HUES64 (cell line): ENCODE measurements around the gene KIZ.

Source experiments
- H3K27ac ChIP-seq: 2 replicates; pipeline ENCODE4 v1.7.0; 2013; ENCODE audit warnings: low read depth, low read length, inconsistent platforms
- H3K27me3 ChIP-seq: 2 replicates; pipeline ENCODE4 v1.6.1; 2013; ENCODE audit warnings: mild to moderate bottlenecking, low read length; ENCODE audit not compliant: insufficient read depth
- H3K36me3 ChIP-seq: 2 replicates; pipeline ENCODE4 v1.6.1; 2013; ENCODE audit warnings: mild to moderate bottlenecking, low read length; ENCODE audit not compliant: insufficient read depth
- H3K4me1 ChIP-seq: 2 replicates; pipeline ENCODE4 v1.6.1; 2013; ENCODE audit warnings: mild to moderate bottlenecking, low read length, moderate library complexity; ENCODE audit not compliant: insufficient read depth
- H3K4me3 ChIP-seq: 2 replicates; pipeline ENCODE4 v1.5.1; 2013; ENCODE audit warnings: mild to moderate bottlenecking, low read length, moderate library complexity
- H3K9ac ChIP-seq: 2 replicates; pipeline ENCODE4 v1.6.1; 2013; ENCODE audit warnings: mild to moderate bottlenecking, low read depth, low read length
- H3K9me3 ChIP-seq: 2 replicates; pipeline ENCODE4 v1.6.1; 2013; ENCODE audit warnings: low read depth, low read length; ENCODE audit not compliant: insufficient read depth
- WGBS: fragments of 150-250, 120-280 bp; methylation state at CpG from one replicate; pipeline ENCODE4 v1.1.7; 2013; ENCODE audit warnings: missing lambda C conversion rate; 5-methylcytosine and 5-hydroxymethylcytosine counted together

The KIZ gene

DNA sequence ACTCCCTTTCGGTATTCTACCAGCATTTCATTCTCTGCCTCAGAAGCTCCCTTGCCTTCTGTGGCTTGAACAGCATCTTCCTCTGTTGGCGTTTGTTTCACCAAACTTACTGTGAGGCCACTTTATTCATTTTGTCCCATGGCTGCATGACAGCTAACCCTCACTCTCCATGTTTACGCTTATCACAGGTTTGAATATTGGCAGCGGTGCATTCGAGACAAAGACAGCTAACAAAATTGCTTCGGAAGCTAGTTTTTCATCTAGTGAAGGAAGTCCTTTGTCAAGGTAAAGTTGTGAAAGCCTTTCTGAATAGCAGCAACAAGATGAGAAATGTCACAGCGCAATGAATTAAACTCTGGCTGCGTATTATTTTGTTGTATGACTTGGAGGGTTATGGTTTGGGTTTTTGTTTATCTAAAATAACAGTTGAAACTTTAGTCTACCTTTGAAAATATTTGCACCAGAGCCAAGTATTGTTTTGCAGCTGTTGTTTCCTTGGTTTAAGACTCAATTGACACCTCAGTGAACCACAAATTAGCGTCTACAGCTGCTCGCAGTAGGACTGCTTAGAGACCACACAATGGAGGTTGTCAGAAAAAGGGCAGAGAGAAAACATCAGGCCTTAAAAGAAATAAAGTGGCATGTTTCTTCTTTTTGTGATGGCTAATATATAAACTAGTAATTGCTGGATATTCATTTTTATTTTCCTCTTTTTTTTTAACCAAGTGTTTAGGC, 106.8 kb downstream of the KIZ start:
- WGBS = 73% methylated on average over 10 of the region's 10 CpGs
- Histone ChIP-seq H3K27ac (peak overlapping the region; percentile 9; the same call in 1 of the 2 replicates), H3K36me3 (peaks cover 16% of the 10 kb centered on the region), H3K9me3 (no peaks in the 10 kb centered on the region), H3K9ac (no peak overlapping the region), H3K4me1 (peaks cover 39% of the 10 kb centered on the region), H3K4me3 (no peak overlapping the region), H3K27me3 (no peaks in the 10 kb centered on the region)

DNA sequence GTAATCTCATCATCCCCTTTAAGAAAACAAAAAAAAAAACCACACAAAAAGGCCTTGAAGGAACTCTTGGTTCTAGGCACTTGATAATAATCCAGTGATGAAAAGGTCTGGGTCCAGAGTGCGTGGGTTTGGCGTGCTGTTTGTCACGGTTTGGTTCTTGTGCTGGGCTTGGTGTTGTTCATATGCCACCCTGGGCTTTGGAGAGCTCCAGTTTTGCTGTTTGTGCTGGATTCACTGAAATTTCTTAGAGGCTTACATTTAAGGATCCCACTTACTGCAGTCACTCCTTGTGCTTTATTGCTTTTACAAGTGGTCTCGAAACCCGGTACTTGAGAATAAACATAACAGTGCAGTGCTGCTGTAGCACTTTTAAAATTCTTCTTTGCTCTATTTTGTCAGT, 108.4 kb downstream of the KIZ start:
- no peaks in the 10 kb centered on the region for H3K9me3 ChIP-seq
- no peak overlapping the region for H3K4me3 ChIP-seq
- no peak overlapping the region for H3K27ac ChIP-seq
- H3K27me3 ChIP-seq = no peaks in the 10 kb centered on the region
- peaks cover 39% of the 10 kb centered on the region for H3K4me1 ChIP-seq
- peaks cover 11% of the 10 kb centered on the region for H3K36me3 ChIP-seq
- 92% methylated on average over 5 of the region's 5 CpGs for WGBS
- H3K9ac ChIP-seq = no peak overlapping the region

DNA sequence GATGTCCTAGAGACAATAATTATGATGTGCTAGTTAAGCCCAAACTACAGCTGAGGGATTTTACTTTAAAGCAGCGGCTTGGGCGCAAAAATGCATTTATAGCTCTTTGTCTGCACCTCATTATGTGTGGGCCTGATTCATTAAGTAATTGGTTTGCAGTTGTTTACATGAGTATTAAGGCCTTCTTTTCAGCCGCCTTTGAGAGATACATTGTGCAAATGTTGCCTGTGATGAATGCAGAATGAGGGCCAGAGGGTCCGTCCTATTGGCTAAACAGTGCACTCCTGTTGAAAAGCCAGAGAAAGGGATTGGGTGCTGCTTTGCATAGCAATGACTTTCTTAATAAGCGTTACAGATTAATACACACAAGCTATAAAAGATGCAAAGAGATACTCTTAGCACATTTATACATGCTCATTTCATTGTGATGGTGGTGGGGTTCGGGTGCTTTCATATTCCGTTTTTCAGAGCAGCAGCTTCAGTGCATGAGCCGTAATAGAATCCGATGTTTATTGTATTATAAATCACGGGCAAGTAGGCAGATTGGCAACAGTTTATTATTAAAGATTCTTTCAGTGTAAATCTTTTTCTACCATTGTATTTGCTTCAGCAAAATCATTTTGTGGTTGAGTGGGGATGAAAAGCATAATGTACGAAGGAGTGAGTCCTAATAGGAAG, 109.1 kb downstream of the KIZ start:
- H3K27ac ChIP-seq = no peak overlapping the region
- no peak overlapping the region for H3K9ac ChIP-seq
- no peaks in the 10 kb centered on the region for H3K9me3 ChIP-seq
- H3K27me3 ChIP-seq = no peaks in the 10 kb centered on the region
- peaks cover 39% of the 10 kb centered on the region for H3K4me1 ChIP-seq
- no peak overlapping the region for H3K4me3 ChIP-seq
- 76% methylated on average over 11 of the region's 11 CpGs for WGBS
- H3K36me3 ChIP-seq = peaks cover 8% of the 10 kb centered on the region; the same call in 1 of the 2 replicates

DNA sequence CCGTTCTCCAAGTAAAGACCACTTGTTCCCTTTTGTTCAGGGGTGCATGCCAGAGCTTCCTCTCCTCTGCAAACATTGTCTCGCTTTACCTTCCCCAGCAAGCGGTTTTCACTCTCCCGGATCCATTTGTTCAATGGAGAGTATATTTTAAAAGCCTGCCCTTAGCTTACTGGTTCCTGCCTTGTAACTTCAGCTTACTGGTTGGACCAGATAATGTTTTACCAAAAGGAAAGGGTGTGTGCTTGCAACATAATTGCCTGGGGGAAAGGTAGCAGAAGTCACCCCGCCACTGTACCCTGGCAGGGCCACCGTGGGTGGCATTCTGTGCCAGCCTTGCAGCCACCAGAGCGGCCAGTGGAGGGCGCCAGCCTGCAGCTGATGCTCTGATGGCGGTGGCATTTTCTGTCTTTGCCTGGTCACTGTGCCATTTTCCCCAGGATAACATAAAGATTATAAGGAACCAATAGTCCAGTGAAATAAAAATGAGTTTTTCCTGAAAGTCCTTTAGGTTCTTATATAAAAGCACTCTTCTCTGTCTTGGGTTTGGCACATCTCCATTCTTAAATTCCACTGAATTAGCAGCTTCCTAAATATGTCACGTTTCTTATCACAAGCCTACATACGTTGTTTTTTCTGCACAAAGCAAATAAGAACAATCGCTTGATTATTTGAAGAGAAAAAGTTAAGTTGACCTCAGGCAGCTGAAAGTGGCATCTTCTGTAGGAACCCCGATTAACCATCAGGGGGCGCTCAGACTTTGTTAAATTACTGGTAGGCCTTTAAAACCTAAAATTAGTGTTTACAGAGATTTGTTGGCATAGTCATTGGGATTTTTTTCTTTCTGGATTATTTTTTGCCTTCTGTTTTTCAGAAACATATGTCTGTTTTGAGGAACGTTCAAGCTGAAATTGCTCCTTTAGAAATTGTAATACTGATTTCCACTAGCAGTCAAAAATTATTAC, 109.9 kb downstream of the KIZ start:
- Histone ChIP-seq H3K9ac (no peak overlapping the region), H3K36me3 (no peaks in the 10 kb centered on the region; the same call in 1 of the 2 replicates), H3K4me3 (peak overlapping the region; percentile 27), H3K27ac (no peak overlapping the region), H3K4me1 (peaks cover 39% of the 10 kb centered on the region), H3K27me3 (no peaks in the 10 kb centered on the region), H3K9me3 (no peaks in the 10 kb centered on the region)
- WGBS = 30% methylated on average over 15 of the region's 15 CpGs

- Histone ChIP-seq H3K4me3 (no peak overlapping the region), H3K9ac (no peak overlapping the region), H3K9me3 (no peaks in the 10 kb centered on the region), H3K36me3 (no peaks in the 10 kb centered on the region), H3K4me1 (peaks cover 31% of the 10 kb centered on the region), H3K27me3 (no peaks in the 10 kb centered on the region), H3K27ac (no peak overlapping the region)
- 91% methylated on average over 10 of the region's 10 CpGs for WGBS
Observed at GRCh38 chr20:21237956-21238799, 112.3 kb downstream of the KIZ start.

GRCh38 chr20:21238818-21239536, 113.1 kb downstream of the KIZ start:
- Histone ChIP-seq H3K27ac (no peak overlapping the region), H3K4me3 (no peak overlapping the region), H3K4me1 (peaks cover 23% of the 10 kb centered on the region), H3K36me3 (no peaks in the 10 kb centered on the region), H3K27me3 (no peaks in the 10 kb centered on the region), H3K9ac (no peak overlapping the region), H3K9me3 (no peaks in the 10 kb centered on the region)
- WGBS = 92% methylated on average over 6 of the region's 6 CpGs

DNA sequence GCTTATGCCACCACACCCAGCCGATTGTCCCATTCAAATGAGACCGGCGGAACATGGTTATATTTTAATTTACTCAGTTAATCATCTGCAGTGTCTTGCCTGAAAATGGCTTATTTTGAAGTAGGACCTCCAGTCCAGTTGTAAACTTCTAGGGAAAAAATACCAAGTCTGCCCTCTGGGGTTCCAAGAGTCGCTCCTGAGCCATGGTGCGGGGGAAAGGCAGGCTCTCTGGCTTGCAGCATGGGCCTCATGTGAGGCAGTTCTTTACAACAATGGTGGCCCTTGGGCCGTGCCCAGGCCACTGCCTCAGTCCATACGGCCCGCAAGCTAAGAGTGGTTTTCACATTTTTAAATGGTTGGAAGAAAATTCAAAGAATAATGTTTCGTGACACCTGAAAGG, 114.5 kb downstream of the KIZ start:
- Histone ChIP-seq H3K27me3 (no peaks in the 10 kb centered on the region), H3K4me1 (peaks cover 9% of the 10 kb centered on the region), H3K9me3 (no peaks in the 10 kb centered on the region), H3K9ac (no peak overlapping the region), H3K36me3 (no peaks in the 10 kb centered on the region), H3K4me3 (no peak overlapping the region), H3K27ac (no peak overlapping the region)
- WGBS = 94% methylated on average over 9 of the region's 9 CpGs

- no peaks in the 10 kb centered on the region for H3K9me3 ChIP-seq
- 84% methylated on average over 7 of the region's 7 CpGs for WGBS
- H3K9ac ChIP-seq = no peak overlapping the region
- H3K36me3 ChIP-seq = no peaks in the 10 kb centered on the region
- H3K27ac ChIP-seq = no peak overlapping the region
- 0 out of 2 replicates have a peak, but pooled peaks cover 2% of the 10 kb centered on the region for H3K4me1 ChIP-seq
- H3K27me3 ChIP-seq = no peaks in the 10 kb centered on the region
- no peak overlapping the region for H3K4me3 ChIP-seq
Observed at GRCh38 chr20:21241406-21241805, 115.5 kb downstream of the KIZ start.

DNA sequence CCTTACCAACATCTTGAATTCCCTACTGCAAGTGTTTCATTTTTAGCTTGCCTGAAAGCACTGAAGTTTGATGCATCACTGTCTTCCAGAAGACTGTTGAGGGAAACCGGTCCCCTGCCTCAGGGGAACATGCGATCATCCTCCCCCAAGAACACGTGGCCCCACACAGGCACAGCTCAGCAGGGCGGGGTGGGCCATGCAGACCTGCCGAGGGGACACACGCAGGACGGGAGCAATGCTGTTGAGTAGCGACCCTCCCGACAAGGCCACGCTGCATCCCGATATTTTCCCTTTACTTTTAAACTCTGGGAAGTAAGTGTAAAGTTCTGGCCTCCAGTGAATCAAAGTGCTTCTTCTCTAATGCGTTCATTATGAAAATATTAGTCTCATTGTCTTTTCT, 117.9 kb downstream of the KIZ start:
- Histone ChIP-seq H3K9me3 (0 out of 2 replicates have a peak, but pooled peaks cover 3% of the 10 kb centered on the region), H3K27me3 (no peaks in the 10 kb centered on the region), H3K9ac (no peak overlapping the region), H3K27ac (no peak overlapping the region), H3K4me1 (0 out of 2 replicates have a peak, but pooled peaks cover 2% of the 10 kb centered on the region), H3K36me3 (no peaks in the 10 kb centered on the region), H3K4me3 (no peak overlapping the region)
- 95% methylated on average over 12 of the region's 12 CpGs for WGBS

DNA sequence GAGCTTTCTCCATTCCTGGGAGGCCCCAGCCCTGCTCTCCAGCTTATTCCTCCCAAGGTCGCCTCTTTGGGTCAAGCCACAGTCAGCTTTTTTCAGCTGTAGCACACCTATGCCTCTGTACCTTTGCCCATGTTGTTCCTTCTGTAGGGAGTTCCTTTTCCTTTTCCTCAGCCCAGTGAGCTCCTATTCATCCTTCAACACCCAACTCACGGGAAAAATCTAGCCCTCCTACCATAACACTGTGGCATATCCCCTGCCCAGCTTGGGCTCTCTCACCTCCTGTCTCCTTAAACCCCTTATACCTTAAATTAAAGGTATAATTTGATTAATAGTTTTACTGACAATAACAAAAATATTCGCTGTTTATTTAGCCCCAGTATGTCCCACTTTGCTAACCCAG, 118.9 kb downstream of the KIZ start:
- Histone ChIP-seq H3K27ac (no peak overlapping the region), H3K36me3 (no peaks in the 10 kb centered on the region), H3K9me3 (0 out of 2 replicates have a peak, but pooled peaks cover 3% of the 10 kb centered on the region), H3K9ac (no peak overlapping the region), H3K27me3 (no peaks in the 10 kb centered on the region), H3K4me3 (no peak overlapping the region), H3K4me1 (0 out of 2 replicates have a peak, but pooled peaks cover 2% of the 10 kb centered on the region)
- WGBS = 92% methylated on average over 3 of the region's 3 CpGs
